ENCODE results near the gene REC8. TPM values are rescaled to one million over a fixed set of nuclear protein-coding genes. Genes with fewer than 3 reads are reported as not detected.

REC8 gene
- total and polyA plus RNA-seq, 2 of the 13 experiments (the other 11 are each of a cell fraction or from before 2014, with no cell fraction given): 3.4 to 14.7 TPM

DNA sequence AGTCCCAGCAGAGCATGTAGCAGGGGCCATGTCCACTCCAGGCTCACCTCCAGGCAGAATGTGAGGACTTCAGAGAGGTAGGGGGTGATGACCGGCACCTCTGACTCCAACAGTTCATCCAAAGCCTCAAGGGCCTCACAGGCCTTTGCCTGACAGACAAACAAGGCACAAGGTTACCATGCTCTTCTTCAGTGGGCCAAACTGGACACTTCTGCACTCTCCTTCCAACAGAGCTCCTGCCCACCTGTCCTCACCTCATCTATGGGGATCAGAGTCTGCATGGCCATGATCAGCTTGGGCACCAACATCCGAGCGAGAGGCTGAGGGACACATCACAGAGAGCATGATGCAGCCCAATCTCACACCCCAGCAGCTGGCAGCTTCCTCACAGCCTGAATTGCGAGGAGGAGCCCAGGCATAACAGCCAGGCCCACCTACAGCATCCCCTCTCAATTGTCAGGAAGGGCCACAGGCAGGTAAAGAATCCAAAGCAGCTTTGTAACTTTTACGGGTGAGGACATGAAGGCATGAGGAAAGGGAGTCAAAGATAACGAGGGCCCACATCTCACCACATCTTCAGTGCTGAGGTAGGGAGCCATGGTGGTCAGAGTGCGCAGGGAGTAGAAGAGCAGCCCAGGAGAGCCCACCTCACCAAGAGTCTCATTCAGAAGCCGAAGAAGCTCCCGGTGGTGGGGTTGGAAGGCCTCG lies 15.1 kb downstream of the REC8 start (continued):
- TF ChIP-seq ZNF572 (CRISPR knock-in tag; IDR thresholded peaks at IDR 0.05): 0 out of 2 replicates have a peak, but pooled peaks have one; percentile 64
- TF ChIP-seq SPEN (CRISPR knock-in tag; IDR thresholded peaks at IDR 0.05; ENCODE audit: low read depth): no peak
- TF ChIP-seq RARG (CRISPR knock-in tag; IDR thresholded peaks at IDR 0.05; ENCODE audit: low read depth): no peak
- TF ChIP-seq SMARCC2 (IDR thresholded peaks at IDR 0.05): no peak
- TF ChIP-seq SALL1 (CRISPR knock-in tag; IDR thresholded peaks at IDR 0.05): no peak
- no peak for TF ChIP-seq ZNF652 (CRISPR knock-in tag; IDR thresholded peaks at IDR 0.05; ENCODE audit: borderline replicate concordance, low read depth)
- no peak for TF ChIP-seq SRSF4 (IDR thresholded peaks at IDR 0.05; ENCODE audit: low read depth, low read length, poor library complexity, severe bottlenecking)
- no peak for TF ChIP-seq ZMAT3 (CRISPR knock-in tag; conservative IDR thresholded peaks at IDR 0.05)
- TF ChIP-seq, protein P1, sequence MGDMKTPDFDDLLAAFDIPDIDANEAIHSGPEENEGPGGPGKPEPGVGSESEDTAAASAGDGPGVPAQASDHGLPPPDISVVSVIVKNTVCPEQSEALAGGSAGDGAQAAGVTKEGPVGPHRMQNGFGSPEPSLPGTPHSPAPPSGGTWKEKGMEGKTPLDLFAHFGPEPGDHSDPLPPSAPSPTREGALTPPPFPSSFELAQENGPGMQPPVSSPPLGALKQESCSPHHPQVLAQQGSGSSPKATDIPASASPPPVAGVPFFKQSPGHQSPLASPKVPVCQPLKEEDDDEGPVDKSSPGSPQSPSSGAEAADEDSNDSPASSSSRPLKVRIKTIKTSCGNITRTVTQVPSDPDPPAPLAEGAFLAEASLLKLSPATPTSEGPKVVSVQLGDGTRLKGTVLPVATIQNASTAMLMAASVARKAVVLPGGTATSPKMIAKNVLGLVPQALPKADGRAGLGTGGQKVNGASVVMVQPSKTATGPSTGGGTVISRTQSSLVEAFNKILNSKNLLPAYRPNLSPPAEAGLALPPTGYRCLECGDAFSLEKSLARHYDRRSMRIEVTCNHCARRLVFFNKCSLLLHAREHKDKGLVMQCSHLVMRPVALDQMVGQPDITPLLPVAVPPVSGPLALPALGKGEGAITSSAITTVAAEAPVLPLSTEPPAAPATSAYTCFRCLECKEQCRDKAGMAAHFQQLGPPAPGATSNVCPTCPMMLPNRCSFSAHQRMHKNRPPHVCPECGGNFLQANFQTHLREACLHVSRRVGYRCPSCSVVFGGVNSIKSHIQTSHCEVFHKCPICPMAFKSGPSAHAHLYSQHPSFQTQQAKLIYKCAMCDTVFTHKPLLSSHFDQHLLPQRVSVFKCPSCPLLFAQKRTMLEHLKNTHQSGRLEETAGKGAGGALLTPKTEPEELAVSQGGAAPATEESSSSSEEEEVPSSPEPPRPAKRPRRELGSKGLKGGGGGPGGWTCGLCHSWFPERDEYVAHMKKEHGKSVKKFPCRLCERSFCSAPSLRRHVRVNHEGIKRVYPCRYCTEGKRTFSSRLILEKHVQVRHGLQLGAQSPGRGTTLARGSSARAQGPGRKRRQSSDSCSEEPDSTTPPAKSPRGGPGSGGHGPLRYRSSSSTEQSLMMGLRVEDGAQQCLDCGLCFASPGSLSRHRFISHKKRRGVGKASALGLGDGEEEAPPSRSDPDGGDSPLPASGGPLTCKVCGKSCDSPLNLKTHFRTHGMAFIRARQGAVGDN (CRISPR knock-in tag; IDR thresholded peaks at IDR 0.05): no peak
- no peak for TF ChIP-seq SMAD9 (CRISPR knock-in tag; IDR thresholded peaks at IDR 0.05)
- 0 out of 2 replicates have a peak, but pooled peaks have one; percentile 65 for TF ChIP-seq EEA1 (CRISPR knock-in tag; IDR thresholded peaks at IDR 0.05; ENCODE audit: borderline replicate concordance)
- no peak for TF ChIP-seq PHF5A (CRISPR knock-in tag; IDR thresholded peaks at IDR 0.05; ENCODE audit: low read depth, unreplicated experiment)
- no peak for TF ChIP-seq NFE2L1 (CRISPR knock-in tag; IDR thresholded peaks at IDR 0.05; ENCODE audit: borderline replicate concordance)
- TF ChIP-seq NFAT5 (CRISPR knock-in tag; IDR thresholded peaks at IDR 0.05): no peak; the same call in 1 of the 2 replicates
- TF ChIP-seq ZMYM2 (CRISPR knock-in tag; IDR thresholded peaks at IDR 0.05): no peak
- TF ChIP-seq ZNF510 (CRISPR knock-in tag; IDR thresholded peaks at IDR 0.05; ENCODE audit: low read depth): no peak
- TF ChIP-seq ZNF121 (CRISPR knock-in tag; IDR thresholded peaks at IDR 0.05): no peak
- no peak for TF ChIP-seq SIX4 (CRISPR knock-in tag; IDR thresholded peaks at IDR 0.05)
- TF ChIP-seq ZNF773 (CRISPR knock-in tag; IDR thresholded peaks at IDR 0.05; ENCODE audit: borderline replicate concordance): no peak
- TF ChIP-seq TRIM22 (IDR thresholded peaks at IDR 0.05): no peak

Data from HepG2 (cell line).